C4-2B (cell line): Measurements from ENCODE around the gene ABHD17A.

Source experiments
- ZFX ChIP-seq: fragments of 450-650 bp; IDR thresholded peaks from 2 replicates; pipeline ENCODE4 v1.6.1; 2017
- TF ChIP-seq, protein P1 (sequence below): fragments of 450-650 bp; conservative IDR thresholded peaks from 2 replicates; pipeline ENCODE4 v1.5.1; 2017; ENCODE audit warnings: mild to moderate bottlenecking

DNA sequence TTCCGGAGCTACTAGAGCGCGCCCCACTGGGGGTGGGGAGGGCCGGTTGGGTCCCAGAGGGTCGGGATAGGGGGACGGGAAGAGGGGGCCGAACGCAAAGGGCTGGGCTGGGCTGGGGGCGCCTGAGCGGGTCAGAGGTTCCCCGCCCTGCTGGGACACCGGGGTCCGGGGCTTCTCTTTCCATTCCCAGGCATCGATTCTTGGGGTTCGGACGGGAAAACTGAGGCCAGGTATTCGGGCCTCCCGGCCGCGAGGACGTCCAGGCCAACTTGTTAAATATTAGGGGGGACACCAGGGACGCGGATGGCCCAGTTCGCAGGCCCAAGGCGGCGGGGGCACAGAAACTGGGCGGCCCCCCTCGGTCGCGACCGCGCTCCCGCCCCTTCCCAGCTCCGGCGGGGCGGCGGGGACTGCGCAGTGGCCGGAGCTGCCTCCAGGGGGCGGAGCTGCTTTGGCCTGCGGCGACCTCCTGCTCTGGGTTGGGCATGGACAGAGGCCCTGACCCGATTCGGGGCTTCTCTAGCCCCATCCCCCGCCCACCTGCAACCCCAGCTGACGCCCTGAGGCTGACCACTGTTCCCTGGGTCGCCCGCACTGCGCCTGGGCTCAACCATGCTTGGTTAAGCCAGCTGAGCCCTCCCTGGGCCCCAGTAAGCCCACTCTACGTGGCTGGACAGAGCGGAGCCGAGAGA, 20.7 kb downstream of the ABHD17A start:
- TF ChIP-seq, protein P1, sequence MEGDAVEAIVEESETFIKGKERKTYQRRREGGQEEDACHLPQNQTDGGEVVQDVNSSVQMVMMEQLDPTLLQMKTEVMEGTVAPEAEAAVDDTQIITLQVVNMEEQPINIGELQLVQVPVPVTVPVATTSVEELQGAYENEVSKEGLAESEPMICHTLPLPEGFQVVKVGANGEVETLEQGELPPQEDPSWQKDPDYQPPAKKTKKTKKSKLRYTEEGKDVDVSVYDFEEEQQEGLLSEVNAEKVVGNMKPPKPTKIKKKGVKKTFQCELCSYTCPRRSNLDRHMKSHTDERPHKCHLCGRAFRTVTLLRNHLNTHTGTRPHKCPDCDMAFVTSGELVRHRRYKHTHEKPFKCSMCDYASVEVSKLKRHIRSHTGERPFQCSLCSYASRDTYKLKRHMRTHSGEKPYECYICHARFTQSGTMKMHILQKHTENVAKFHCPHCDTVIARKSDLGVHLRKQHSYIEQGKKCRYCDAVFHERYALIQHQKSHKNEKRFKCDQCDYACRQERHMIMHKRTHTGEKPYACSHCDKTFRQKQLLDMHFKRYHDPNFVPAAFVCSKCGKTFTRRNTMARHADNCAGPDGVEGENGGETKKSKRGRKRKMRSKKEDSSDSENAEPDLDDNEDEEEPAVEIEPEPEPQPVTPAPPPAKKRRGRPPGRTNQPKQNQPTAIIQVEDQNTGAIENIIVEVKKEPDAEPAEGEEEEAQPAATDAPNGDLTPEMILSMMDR: peak; percentile 86
- TF ChIP-seq ZFX: no peak
